GM08714 (cell line): Measurements from ENCODE around the gene MYL12A.
"Not testable (repeated sequence)": the region's sequence is repeated elsewhere in the genome, so short reads cannot be mapped to it uniquely, and the experiment has no call there.

ENCODE experiments used
- H3K4me3 ChIP-seq: fragments of 200-500 bp; sonication (Bioruptor generic); 2 replicates; pipeline ENCODE4 v1.5.1; 2014; ENCODE audit warnings: mild to moderate bottlenecking, low read length, inconsistent platforms
- ZNF274 ChIP-seq: IDR thresholded peaks from 2 replicates; pipeline ENCODE4 v1.6.1; 2012; ENCODE audit warnings: mild to moderate bottlenecking, low read depth, low read length

The MYL12A gene

GRCh38 chr18:3218819-3219218, 28.8 kb upstream of the MYL12A start:
- no peak overlapping the region for H3K4me3 ChIP-seq
- no peak for TF ChIP-seq ZNF274

GRCh38 chr18:3219241-3219630, 28.4 kb upstream of the MYL12A start:
- no peak for TF ChIP-seq ZNF274

GRCh38 chr18:3219631-3220335, 27.8 kb upstream of the MYL12A start, which contains the start of gene MYOM1:
MYOM1 (minus strand) TSS chr18:3219968; CDS start chr18:3215223, 4,745 bp downstream.
- no peak for TF ChIP-seq ZNF274
- H3K4me3 ChIP-seq: no peak within 1 kb of the TSS

More at GRCh38 chr18:3219241-3219630, 28.4 kb upstream of the MYL12A start:
- no peak overlapping the region for H3K4me3 ChIP-seq

- not testable (repeated sequence) for H3K4me3 ChIP-seq
Observed at GRCh38 chr18:3220868-3221267, 26.7 kb upstream of the MYL12A start.

GRCh38 chr18:3221496-3221895, 26.1 kb upstream of the MYL12A start:
- H3K4me3 ChIP-seq: no peak overlapping the region
- no peak for TF ChIP-seq ZNF274

GRCh38 chr18:3223356-3223755, 24.2 kb upstream of the MYL12A start:
- TF ChIP-seq ZNF274: no peak
- no peak overlapping the region for H3K4me3 ChIP-seq

- no peak for TF ChIP-seq ZNF274
- no peak overlapping the region for H3K4me3 ChIP-seq
Observed at GRCh38 chr18:3224223-3224622, 23.4 kb upstream of the MYL12A start.

- no peak for TF ChIP-seq ZNF274
Observed at GRCh38 chr18:3225588-3225987, 22.0 kb upstream of the MYL12A start.

GRCh38 chr18:3226048-3226447, 21.6 kb upstream of the MYL12A start:
- H3K4me3 ChIP-seq: no peak overlapping the region
- TF ChIP-seq ZNF274: no peak

More at GRCh38 chr18:3225588-3225987, 22.0 kb upstream of the MYL12A start:
- no peak overlapping the region for H3K4me3 ChIP-seq

GRCh38 chr18:3230401-3231334, 16.9 kb upstream of the MYL12A start:
- TF ChIP-seq ZNF274: no peak

GRCh38 chr18:3233004-3233403, 14.6 kb upstream of the MYL12A start:
- TF ChIP-seq ZNF274: no peak

More at GRCh38 chr18:3230401-3231334, 16.9 kb upstream of the MYL12A start:
- no peak overlapping the region for H3K4me3 ChIP-seq

GRCh38 chr18:3233433-3234168, 14.0 kb upstream of the MYL12A start:
- H3K4me3 ChIP-seq: no peak overlapping the region
- no peak for TF ChIP-seq ZNF274

More at GRCh38 chr18:3233004-3233403, 14.6 kb upstream of the MYL12A start:
- no peak overlapping the region for H3K4me3 ChIP-seq

GRCh38 chr18:3234457-3234856, 13.1 kb upstream of the MYL12A start:
- no peak for TF ChIP-seq ZNF274
- no peak overlapping the region for H3K4me3 ChIP-seq

- no peak overlapping the region for H3K4me3 ChIP-seq
- no peak for TF ChIP-seq ZNF274
Observed at GRCh38 chr18:3235846-3236245, 11.8 kb upstream of the MYL12A start.

- no peak for TF ChIP-seq ZNF274
- H3K4me3 ChIP-seq: no peak overlapping the region
Observed at GRCh38 chr18:3236470-3236869, 11.1 kb upstream of the MYL12A start.
